Upper lobe of left lung (tissue), 6 donors: ENCODE measurements around the gene PTPRN2. TPM values are rescaled to one million over a fixed set of nuclear protein-coding genes. Genes with fewer than 3 reads are reported as not detected.

Source experiments
- ATAC-seq, 2 donors: fragments of 200-7000 bp; cut with Tn5 transposase; one replicate each; pipeline ENCODE4 v1.9.1; 2022; ENCODE audit warnings: mild to moderate bottlenecking in 2 of 2, moderate library complexity in 2 of 2; ENCODE audit not compliant: low FRiP score in 2 of 2
- DNase-seq, 2 donors: peaks; one replicate each; pipeline ENCODE4 v3.0.0-alpha.2; 2019 to 2020
- H3K27ac ChIP-seq, 4 donors: fragments of 200-600 bp; sonication (generic); one replicate each; pipeline ENCODE4 v1.5.1; 2016 to 2019
- H3K27me3 ChIP-seq, 4 donors: fragments of 200-600 bp; sonication (generic); one replicate each; pipeline ENCODE4 v1.5.1; 2017 to 2019
- H3K36me3 ChIP-seq, 4 donors: fragments of 200-600 bp; sonication (generic); one replicate each; pipeline ENCODE4 v1.5.1; 2016 to 2019
- H3K4me1 ChIP-seq, 4 donors: fragments of 200-600 bp; sonication (generic); one replicate each; pipeline ENCODE4 v1.5.1; 2018 to 2019
- H3K4me3 ChIP-seq, 4 donors: fragments of 200-600 bp; sonication (generic); one replicate each; pipeline ENCODE4 v1.5.1; 2017 to 2019; ENCODE audit warnings: mild to moderate bottlenecking in 2 of 4, moderate library complexity in 1 of 4
- H3K9me3 ChIP-seq, 4 donors: fragments of 200-600 bp; sonication (generic); one replicate each; pipeline ENCODE4 v1.5.1; 2018 to 2019
- CTCF ChIP-seq, 6 experiments: fragments of 450-650 bp in 4 of 6; fragments of 200-600 bp in 2 of 6; sonication (generic) in 2 of 6; IDR thresholded peaks; one replicate each; pipeline ENCODE4 v1.5.1; 2016 to 2019; ENCODE audit warnings: antibody characterized with exemption in 6 of 6
- EP300 ChIP-seq, 4 donors: sonication (generic); formaldehyde crosslinking; IDR thresholded peaks; one replicate each; pipeline ENCODE4 v1.5.1; 2017; ENCODE audit warnings: antibody characterized with exemption in 4 of 4, control low read depth in 2 of 4
- POLR2A ChIP-seq, 4 donors: fragments of 450-650 bp; IDR thresholded peaks; one replicate each; pipeline ENCODE4 v1.5.1; 2016 to 2017; ENCODE audit warnings: antibody characterized with exemption in 4 of 4, mild to moderate bottlenecking in 2 of 4
- POLR2AphosphoS5 ChIP-seq, 2 donors: sonication (generic); formaldehyde crosslinking; IDR thresholded peaks; one replicate each; pipeline ENCODE4 v1.5.1; 2017; ENCODE audit warnings: antibody characterized with exemption in 2 of 2
- WGBS, 2 donors: methylation state at CpG; one replicate each; pipeline ENCODE4 v1.1.5; 2017 to 2018; 5-methylcytosine and 5-hydroxymethylcytosine counted together
- total RNA-seq, 6 donors: library from RNA; depleted of rRNA in 4 of 6; stranded (reverse); fragments of >200 nt in 4 of 6; gene quantifications; one replicate each; pipeline versions ENCODE4 v1.1.0 to v1.2.1, GENCODE V29; 2016 to 2021
- donor health status: DM: no; HTN: no; CAD: no; lungs with moderate emphysema.
- donor health status: DM: no; HTN: yes; CAD: no; lungs with severe emphysema.

Gene PTPRN2
- total RNA-seq, 6 donors from 2014 or later: 3.3 to 7.9 (median 5.2) TPM

- Histone ChIP-seq H3K36me3 (no peaks in the 10 kb centered on the region), H3K27ac (no peak overlapping the region), H3K4me3 (no peak overlapping the region), H3K4me1 (no peaks in the 10 kb centered on the region), H3K9me3 (peaks cover 0 to 6% (median 5%) of the 10 kb centered on the region in 4 donors), H3K27me3 (no peaks in the 10 kb centered on the region)
- DNase-seq: no peak
- ATAC-seq: no peak
- TF ChIP-seq CTCF (IDR thresholded peaks at IDR 0.05): no peak
- TF ChIP-seq EP300 (IDR thresholded peaks at IDR 0.05): no peak
- TF ChIP-seq POLR2AphosphoS5 (IDR thresholded peaks at IDR 0.05): no peak
- no peak for TF ChIP-seq POLR2A (IDR thresholded peaks at IDR 0.05)
These were observed 821.5 kb downstream of the PTPRN2 start for GRCh38 chr7:157766098-157766497.

- WGBS, 2 donors: 89 to 93% methylated on average over 1 of the region's 1 CpG
- Histone ChIP-seq H3K9me3 (no peaks in the 10 kb centered on the region), H3K4me3 (no peak overlapping the region), H3K36me3 (no peaks in the 10 kb centered on the region), H3K4me1 (no peaks in the 10 kb centered on the region), H3K27me3 (no peaks in the 10 kb centered on the region), H3K27ac (no peak overlapping the region)
- ATAC-seq: no peak
- TF ChIP-seq POLR2A (IDR thresholded peaks at IDR 0.05) (no peak), EP300 (IDR thresholded peaks at IDR 0.05) (no peak)
- no peak for DNase-seq
These were observed 822.6 kb downstream of the PTPRN2 start for GRCh38 chr7:157764946-157765537.

GRCh38 chr7:157764193-157764592 is 823.4 kb downstream of the PTPRN2 start:
- Histone ChIP-seq H3K27ac (no peak overlapping the region), H3K9me3 (no peaks in the 10 kb centered on the region), H3K36me3 (no peaks in the 10 kb centered on the region), H3K4me1 (no peaks in the 10 kb centered on the region), H3K27me3 (no peaks in the 10 kb centered on the region), H3K4me3 (no peak overlapping the region)
- WGBS, 2 donors: 83 to 92% methylated on average over 6 of the region's 6 CpGs
- TF ChIP-seq CTCF (IDR thresholded peaks at IDR 0.05): no peak
- no peak for TF ChIP-seq EP300 (IDR thresholded peaks at IDR 0.05)
- TF ChIP-seq POLR2AphosphoS5 (IDR thresholded peaks at IDR 0.05): no peak
- DNase-seq: no peak
- ATAC-seq: no peak

- Histone ChIP-seq H3K9me3 (no peaks in the 10 kb centered on the region), H3K27ac (no peak overlapping the region), H3K4me3 (no peak overlapping the region), H3K4me1 (no peaks in the 10 kb centered on the region), H3K27me3 (no peaks in the 10 kb centered on the region), H3K36me3 (no peaks in the 10 kb centered on the region)
- TF ChIP-seq EP300 (IDR thresholded peaks at IDR 0.05) (no peak), CTCF (IDR thresholded peaks at IDR 0.05) (no peak), POLR2AphosphoS5 (IDR thresholded peaks at IDR 0.05) (no peak), POLR2A (IDR thresholded peaks at IDR 0.05) (no peak)
- DNase-seq (no peak), ATAC-seq (no peak)
- 87 to 88% methylated on average over 14 of the region's 14 CpGs for WGBS, 2 donors
These were observed 824.2 kb downstream of the PTPRN2 start for GRCh38 chr7:157763279-157764000.

GRCh38 chr7:157762824-157763223 is 824.8 kb downstream of the PTPRN2 start:
- 93 to 96% methylated on average over 3 to 13 of the region's 13 CpGs for WGBS, 2 donors
- no peak for TF ChIP-seq CTCF (IDR thresholded peaks at IDR 0.05)
- no peak for TF ChIP-seq POLR2AphosphoS5 (IDR thresholded peaks at IDR 0.05)
- no peak for TF ChIP-seq EP300 (IDR thresholded peaks at IDR 0.05)
- no peak for TF ChIP-seq POLR2A (IDR thresholded peaks at IDR 0.05)
- H3K4me1 ChIP-seq: no peaks in the 10 kb centered on the region
- H3K9me3 ChIP-seq: no peaks in the 10 kb centered on the region
- H3K27ac ChIP-seq: no peak overlapping the region
- H3K36me3 ChIP-seq: no peaks in the 10 kb centered on the region
- no peaks in the 10 kb centered on the region for H3K27me3 ChIP-seq
- no peak for ATAC-seq
- no peak for DNase-seq
- no peak overlapping the region for H3K4me3 ChIP-seq
